HEK293 (cell line): ENCODE data around the gene KBTBD12.
A peak's percentile ranks its signal among the peaks of the same experiment; 100 is the strongest.

ENCODE experiments used
- CTCF ChIA-PET: fragments of 350-600 bp; formaldehyde crosslinking; extraction: SDS; loops from one replicate; lab custom pipeline; 2021; ENCODE audit warnings: antibody characterized with exemption; lab: Yijun Ruan, JAX
- POLR2A ChIA-PET: fragments of 300-600 bp; formaldehyde crosslinking; extraction: SDS; loops from one replicate; lab custom pipeline; 2020; ENCODE audit warnings: antibody characterized with exemption, inconsistent platforms; lab: Yijun Ruan, JAX
- H3K27ac ChIP-seq: fragments of 200-500 bp; sonication (Bioruptor generic); 2 replicates; pipeline ENCODE4 v1.5.1; 2014; ENCODE audit warnings: low read depth, low read length, control low read depth, inconsistent platforms; ENCODE audit errors: extremely low read depth
- H3K36me3 ChIP-seq, 2 experiments: fragments of 200-500 bp in 1 of 2; sonication (Bioruptor generic) in 1 of 2; 1 replicate in 1 of 2; 2 replicates in 1 of 2; pipeline ENCODE4 v1.5.1; 2014 to 2017; ENCODE audit warnings: inconsistent platforms in 2 of 2, low read length in 2 of 2; ENCODE audit not compliant: control insufficient read depth in 2 of 2, insufficient read depth in 1 of 2
- H3K4me1 ChIP-seq: fragments of 200-500 bp; sonication (Bioruptor generic); 2 replicates; pipeline ENCODE4 v1.5.1; 2014; ENCODE audit warnings: mild to moderate bottlenecking, low read length, inconsistent platforms; ENCODE audit not compliant: control insufficient read depth, insufficient read depth
- H3K4me3 ChIP-seq: 2 replicates; pipeline ENCODE4 v1.5.1; 2011; ENCODE audit warnings: low read depth, mild to moderate bottlenecking, control low read depth, low read length, moderate library complexity
- H3K9me3 ChIP-seq: fragments of 200-500 bp; sonication (Bioruptor generic); 2 replicates; pipeline ENCODE4 v1.5.1; 2014; ENCODE audit warnings: low read depth, low read length, inconsistent platforms; ENCODE audit not compliant: control insufficient read depth, insufficient read depth
- BCL11B ChIP-seq: fragments of 450-650 bp; formaldehyde crosslinking; IDR thresholded peaks from 2 replicates; pipeline ENCODE4 v1.5.1; 2016; ENCODE audit warnings: low read depth, missing biosample characterization, missing genetic modification characterization
- GLIS1 ChIP-seq: fragments of 450-650 bp; formaldehyde crosslinking; IDR thresholded peaks from 2 replicates; pipeline ENCODE4 v1.5.1; 2016; ENCODE audit warnings: missing biosample characterization, missing genetic modification characterization
- PRDM1 ChIP-seq: fragments of 450-650 bp; formaldehyde crosslinking; IDR thresholded peaks from 2 replicates; pipeline ENCODE4; 2016; ENCODE audit warnings: missing biosample characterization, missing genetic modification characterization
- REST ChIP-seq: fragments of 450-650 bp; formaldehyde crosslinking; IDR thresholded peaks from 2 replicates; pipeline ENCODE4 v1.5.1; 2016; ENCODE audit warnings: missing biosample characterization, missing genetic modification characterization
- SETDB1 ChIP-seq: IDR thresholded peaks from one replicate; pipeline ENCODE4 v1.6.1; 2017; ENCODE audit warnings: mild to moderate bottlenecking, low read length, moderate library complexity, mixed read lengths; ENCODE audit not compliant: insufficient read length
- TRIM28 ChIP-seq: IDR thresholded peaks from 2 replicates; pipeline ENCODE4 v1.6.1; 2011; ENCODE audit warnings: low read length, control low read depth, borderline replicate concordance
- ZBTB17 ChIP-seq: fragments of 450-650 bp; formaldehyde crosslinking; IDR thresholded peaks from 2 replicates; pipeline ENCODE4 v1.5.1; 2016; ENCODE audit warnings: missing biosample characterization, missing genetic modification characterization
- ZNF114 ChIP-seq: fragments of 450-650 bp; formaldehyde crosslinking; IDR thresholded peaks from 2 replicates; pipeline ENCODE4 v1.5.0; 2017; ENCODE audit warnings: missing biosample characterization, missing genetic modification characterization
- ZNF184 ChIP-seq: fragments of 450-650 bp; IDR thresholded peaks from 2 replicates; pipeline ENCODE4 v1.5.1; 2018; ENCODE audit warnings: missing biosample characterization, mild to moderate bottlenecking, missing genetic modification characterization
- ZNF274 ChIP-seq, 2 experiments: fragments of 200-500 bp in 1 of 2; fragments of 450-650 bp in 1 of 2; sonication (Bioruptor generic) in 1 of 2; formaldehyde crosslinking in 1 of 2; IDR thresholded peaks; 2 replicates each; pipeline versions ENCODE4 v1.5.1 to v1.6.1; 2014 to 2016; ENCODE audit warnings: borderline replicate concordance in 1 of 2, inconsistent platforms in 1 of 2, low read length in 1 of 2, missing biosample characterization in 1 of 2, missing genetic modification characterization in 1 of 2
- ZNF600 ChIP-seq: fragments of 450-650 bp; formaldehyde crosslinking; IDR thresholded peaks from 2 replicates; pipeline ENCODE4 v1.5.1; 2016; ENCODE audit warnings: missing biosample characterization, missing genetic modification characterization
- ZNF654 ChIP-seq: fragments of 450-650 bp; formaldehyde crosslinking; IDR thresholded peaks from 2 replicates; pipeline ENCODE4 v1.5.1; 2016; ENCODE audit warnings: low read depth, missing biosample characterization, missing genetic modification characterization
- ZNF664 ChIP-seq: fragments of 450-650 bp; formaldehyde crosslinking; IDR thresholded peaks from 2 replicates; pipeline ENCODE4 v1.5.1; 2016; ENCODE audit warnings: missing biosample characterization, missing genetic modification characterization
- ZNF792 ChIP-seq: fragments of 450-650 bp; formaldehyde crosslinking; IDR thresholded peaks from 2 replicates; pipeline ENCODE4 v1.5.1; 2016; ENCODE audit warnings: missing biosample characterization, missing genetic modification characterization
- TF ChIP-seq, protein P1 (sequence below): fragments of 450-650 bp; formaldehyde crosslinking; IDR thresholded peaks from 2 replicates; pipeline ENCODE4 v1.5.1; 2016; ENCODE audit warnings: missing biosample characterization, missing genetic modification characterization
- TF ChIP-seq, protein P2 (sequence below): fragments of 450-650 bp; formaldehyde crosslinking; IDR thresholded peaks from 2 replicates; pipeline ENCODE4 v1.5.1; 2016; ENCODE audit warnings: missing biosample characterization, missing genetic modification characterization

KBTBD12 gene

DNA sequence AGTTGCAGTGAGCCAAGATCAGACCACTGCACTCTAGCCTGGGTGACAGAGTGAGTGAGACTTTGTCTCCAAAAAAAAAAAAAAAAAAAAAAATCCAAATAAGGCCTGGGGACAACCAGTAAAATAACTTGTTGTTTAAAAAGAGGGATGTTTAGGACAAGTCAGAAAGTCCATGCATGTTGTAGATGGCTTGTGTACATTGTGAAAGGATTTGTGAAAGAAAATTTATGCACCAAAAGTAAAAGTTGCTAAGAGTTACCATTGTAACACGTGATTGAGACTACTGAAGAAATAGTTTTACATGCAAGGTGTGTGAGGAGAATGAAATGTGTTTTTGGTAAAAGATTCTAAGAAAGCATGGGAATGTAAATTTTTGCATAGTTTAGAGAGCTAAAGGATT is 101.5 kb downstream of the KBTBD12 start:
- CTCF ChIA-PET, result interaction anchor here (0.6 kb wide), 2 partner anchors 19 to 37 kb away, joined by 3 read pairs; no protein-coding TSS in a partner anchor
- peak; percentile 97 for TF ChIP-seq SETDB1
- peak; percentile 94 for TF ChIP-seq TRIM28
- no peak for TF ChIP-seq ZNF792 (tag by site-specific recombination)
- no peak for TF ChIP-seq ZBTB17 (tag by site-specific recombination)
- TF ChIP-seq PRDM1 (tag by site-specific recombination), result peak; percentile 40; the same call in 1 of the 2 replicates
- TF ChIP-seq, all 188 proteins: peak for 3
- Histone ChIP-seq H3K27ac (no peak overlapping the region), H3K36me3 (no peaks in the 10 kb centered on the region), H3K4me1 (no peaks in the 10 kb centered on the region), H3K9me3 (no peaks in the 10 kb centered on the region), H3K4me3 (no peak overlapping the region)
- POLR2A ChIA-PET, result interaction anchor here (0.7 kb wide), 1 partner anchor 32 kb away, joined by 6 read pairs; no protein-coding TSS in a partner anchor

DNA sequence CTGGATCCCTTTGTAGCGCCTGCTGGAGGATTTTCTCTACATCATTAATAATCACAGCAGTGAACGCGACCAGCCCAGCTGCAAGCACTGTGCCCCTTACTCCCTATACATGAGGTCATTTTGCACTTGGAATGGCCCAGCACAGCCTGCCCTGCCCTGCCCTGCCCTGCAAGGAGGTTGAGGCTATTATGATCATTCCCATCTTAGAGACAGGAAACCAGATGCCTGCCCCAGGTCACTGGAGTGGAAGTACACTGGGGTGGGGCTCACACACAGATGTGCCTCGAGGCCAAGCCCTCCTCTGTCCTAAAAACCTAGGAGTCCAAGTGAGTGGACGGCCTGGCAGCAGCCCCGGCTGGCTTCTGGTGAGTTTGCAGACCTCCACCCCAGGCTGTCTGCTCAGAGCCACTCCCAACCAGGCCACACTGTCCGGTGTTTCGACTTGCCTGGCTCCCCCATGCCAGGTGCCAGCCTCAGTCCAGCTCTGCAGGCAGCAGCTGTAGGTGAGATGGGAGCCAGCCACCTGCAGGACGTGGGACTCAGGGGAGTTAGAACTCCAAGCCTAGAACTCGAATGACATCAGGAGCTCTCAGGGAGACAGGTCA is 106.8 kb downstream of the KBTBD12 start:
- H3K36me3 ChIP-seq, result no peaks in the 10 kb centered on the region
- no peaks in the 10 kb centered on the region for H3K9me3 ChIP-seq
- ChIA-PET POLR2A (no interaction called here), CTCF (no interaction called here)
- H3K27ac ChIP-seq, result no peak overlapping the region
- no peak overlapping the region for H3K4me3 ChIP-seq
- no peak for TF ChIP-seq ZNF184
- TF ChIP-seq, all 188 proteins: peak for 0
- no peaks in the 10 kb centered on the region for H3K4me1 ChIP-seq

DNA sequence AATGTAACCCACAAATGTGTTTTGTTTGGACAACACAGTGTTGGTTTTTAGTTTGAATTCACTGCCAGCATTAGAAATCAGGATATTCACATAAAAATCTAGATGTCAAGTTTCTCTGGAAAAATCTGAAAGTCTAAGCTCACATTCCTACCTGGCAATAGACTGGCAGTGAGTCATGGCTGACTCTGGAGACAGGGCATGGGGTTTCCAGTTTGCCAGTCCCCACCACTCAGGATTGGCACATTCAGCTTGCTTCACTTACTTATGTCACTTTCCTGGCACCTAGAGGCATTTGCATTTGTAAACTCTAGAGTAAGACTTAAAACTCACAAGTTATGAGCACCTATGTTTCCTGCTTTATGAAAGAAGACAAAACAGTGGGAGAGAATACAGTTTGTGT is 118.1 kb downstream of the KBTBD12 start:
- Histone ChIP-seq H3K9me3 (no peaks in the 10 kb centered on the region), H3K4me3 (no peak overlapping the region), H3K27ac (no peak overlapping the region), H3K36me3 (no peaks in the 10 kb centered on the region), H3K4me1 (no peaks in the 10 kb centered on the region)
- POLR2A ChIA-PET, result no interaction called here
- TF ChIP-seq ZNF600 (tag by site-specific recombination) (no peak), ZNF654 (tag by site-specific recombination) (no peak), GLIS1 (tag by site-specific recombination) (no peak)
- TF ChIP-seq, protein P1, sequence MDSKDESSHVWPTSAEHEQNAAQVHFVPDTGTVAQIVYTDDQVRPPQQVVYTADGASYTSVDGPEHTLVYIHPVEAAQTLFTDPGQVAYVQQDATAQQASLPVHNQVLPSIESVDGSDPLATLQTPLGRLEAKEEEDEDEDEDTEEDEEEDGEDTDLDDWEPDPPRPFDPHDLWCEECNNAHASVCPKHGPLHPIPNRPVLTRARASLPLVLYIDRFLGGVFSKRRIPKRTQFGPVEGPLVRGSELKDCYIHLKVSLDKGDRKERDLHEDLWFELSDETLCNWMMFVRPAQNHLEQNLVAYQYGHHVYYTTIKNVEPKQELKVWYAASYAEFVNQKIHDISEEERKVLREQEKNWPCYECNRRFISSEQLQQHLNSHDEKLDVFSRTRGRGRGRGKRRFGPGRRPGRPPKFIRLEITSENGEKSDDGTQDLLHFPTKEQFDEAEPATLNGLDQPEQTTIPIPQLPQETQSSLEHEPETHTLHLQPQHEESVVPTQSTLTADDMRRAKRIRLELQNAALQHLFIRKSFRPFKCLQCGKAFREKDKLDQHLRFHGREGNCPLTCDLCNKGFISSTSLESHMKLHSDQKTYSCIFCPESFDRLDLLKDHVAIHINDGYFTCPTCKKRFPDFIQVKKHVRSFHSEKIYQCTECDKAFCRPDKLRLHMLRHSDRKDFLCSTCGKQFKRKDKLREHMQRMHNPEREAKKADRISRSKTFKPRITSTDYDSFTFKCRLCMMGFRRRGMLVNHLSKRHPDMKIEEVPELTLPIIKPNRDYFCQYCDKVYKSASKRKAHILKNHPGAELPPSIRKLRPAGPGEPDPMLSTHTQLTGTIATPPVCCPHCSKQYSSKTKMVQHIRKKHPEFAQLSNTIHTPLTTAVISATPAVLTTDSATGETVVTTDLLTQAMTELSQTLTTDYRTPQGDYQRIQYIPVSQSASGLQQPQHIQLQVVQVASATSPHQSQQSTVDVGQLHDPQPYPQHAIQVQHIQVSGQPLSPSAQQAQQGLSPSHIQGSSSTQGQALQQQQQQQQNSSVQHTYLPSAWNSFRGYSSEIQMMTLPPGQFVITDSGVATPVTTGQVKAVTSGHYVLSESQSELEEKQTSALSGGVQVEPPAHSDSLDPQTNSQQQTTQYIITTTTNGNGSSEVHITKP (tag by site-specific recombination), result no peak
- CTCF ChIA-PET, result no interaction called here

DNA sequence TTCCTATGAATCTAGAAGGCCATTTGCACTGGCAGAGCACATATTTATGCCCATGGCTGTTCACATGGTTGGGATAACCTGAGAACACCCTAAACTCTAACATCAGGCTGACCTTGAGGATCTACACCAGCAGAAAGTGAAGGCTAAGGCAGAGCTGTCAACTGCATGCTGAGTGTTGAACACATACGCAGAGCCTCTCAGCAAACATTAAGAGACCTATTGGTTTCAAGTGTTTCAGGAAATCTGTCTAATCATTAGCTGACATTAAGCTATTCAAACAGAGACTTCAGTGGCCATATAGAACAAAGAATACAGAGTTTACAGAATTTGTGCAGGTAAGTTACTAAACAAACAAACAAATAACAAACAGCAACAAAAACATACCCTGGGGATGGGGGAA is 121.1 kb downstream of the KBTBD12 start:
- CTCF ChIA-PET, result interaction anchor here (1.2 kb wide), 1 partner anchor 10 kb away, joined by 4 read pairs; no protein-coding TSS in a partner anchor
- Histone ChIP-seq H3K36me3 (no peaks in the 10 kb centered on the region), H3K4me3 (no peak overlapping the region), H3K9me3 (no peaks in the 10 kb centered on the region), H3K27ac (no peak overlapping the region), H3K4me1 (no peaks in the 10 kb centered on the region)
- POLR2A ChIA-PET, result no interaction called here
- TF ChIP-seq, protein P2, sequence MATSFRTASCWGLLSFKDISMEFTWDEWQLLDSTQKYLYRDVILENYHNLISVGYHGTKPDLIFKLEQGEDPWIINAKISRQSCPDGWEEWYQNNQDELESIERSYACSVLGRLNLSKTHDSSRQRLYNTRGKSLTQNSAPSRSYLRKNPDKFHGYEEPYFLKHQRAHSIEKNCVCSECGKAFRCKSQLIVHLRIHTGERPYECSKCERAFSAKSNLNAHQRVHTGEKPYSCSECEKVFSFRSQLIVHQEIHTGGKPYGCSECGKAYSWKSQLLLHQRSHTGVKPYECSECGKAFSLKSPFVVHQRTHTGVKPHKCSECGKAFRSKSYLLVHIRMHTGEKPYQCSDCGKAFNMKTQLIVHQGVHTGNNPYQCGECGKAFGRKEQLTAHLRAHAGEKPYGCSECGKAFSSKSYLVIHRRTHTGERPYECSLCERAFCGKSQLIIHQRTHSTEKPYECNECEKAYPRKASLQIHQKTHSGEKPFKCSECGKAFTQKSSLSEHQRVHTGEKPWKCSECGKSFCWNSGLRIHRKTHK, result no peak
- no peak for TF ChIP-seq SETDB1
- no peak for TF ChIP-seq BCL11B (tag by site-specific recombination)
- TF ChIP-seq ZNF664 (tag by site-specific recombination), result no peak
- no peak for TF ChIP-seq ZNF274 (IDR thresholded peaks at IDR 0.05; ENCODE audit: low read length)
- TF ChIP-seq ZNF274 (tag by site-specific recombination; IDR thresholded peaks at IDR 0.05; ENCODE audit: borderline replicate concordance), result no peak
- no peak for TF ChIP-seq REST (tag by site-specific recombination)
- TF ChIP-seq ZNF114, result no peak
